GM12878 (cell line): ENCODE data around the gene MOAP1.
"Not testable (repeated sequence)": the region's sequence is repeated elsewhere in the genome, so short reads cannot be mapped to it uniquely, and the experiment has no call there.

Experiments
- EGR1 ChIP-seq, 2 experiments: IDR thresholded peaks; 1 replicate in 1 of 2; 2 replicates in 1 of 2; pipeline ENCODE4 v1.6.1; 2011 to 2012; ENCODE audit warnings: low read depth in 2 of 2, low read length in 2 of 2, borderline replicate concordance in 1 of 2, mild to moderate bottlenecking in 1 of 2, moderate library complexity in 1 of 2
- JUND ChIP-seq: IDR thresholded peaks from 2 replicates; pipeline ENCODE4 v1.6.1; 2012; ENCODE audit warnings: low read depth, mild to moderate bottlenecking, low read length, improper control_type of control experiment, moderate library complexity
- MYC ChIP-seq: IDR thresholded peaks from 2 replicates; pipeline ENCODE4 v1.6.1; 2011; ENCODE audit warnings: mild to moderate bottlenecking, low read length, moderate library complexity, inconsistent platforms; ENCODE audit not compliant: insufficient read depth, insufficient replicate concordance, insufficient read length, severe bottlenecking
- POLR2A ChIP-seq: IDR thresholded peaks from 2 replicates; pipeline ENCODE4 v1.6.1; 2011; ENCODE audit warnings: low read depth, mild to moderate bottlenecking, low read length

DNA sequence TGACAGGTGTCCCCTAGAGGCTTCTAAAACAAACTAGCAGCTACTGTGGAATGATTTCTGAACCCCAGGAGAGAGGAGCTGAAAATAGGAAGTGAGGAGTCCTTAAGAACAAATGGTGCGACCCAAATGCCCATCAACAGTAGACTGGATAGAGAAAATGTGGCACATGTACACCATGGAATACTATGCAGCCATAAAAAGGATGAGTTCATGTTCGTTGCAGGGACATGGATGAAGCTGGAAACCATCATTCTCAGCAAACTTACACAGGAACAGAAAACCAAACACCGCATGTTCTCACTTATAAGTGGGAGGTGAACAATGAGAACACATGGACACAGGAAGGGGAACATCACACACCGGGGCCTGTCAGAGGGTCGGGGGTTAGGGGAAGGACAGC is 48.4 kb upstream of the MOAP1 start:
- TF ChIP-seq MYC; EGR1 (IDR thresholded peaks at IDR 0.05; ENCODE audit: borderline replicate concordance in 1 of 2, low read depth in 2 of 2, low read length in 2 of 2); POLR2A; JUND: not testable (repeated sequence)
